Right renal cortex interstitium (tissue), 3 donors: ENCODE measurements around the gene PDK2. TPM values are rescaled to one million over a fixed set of nuclear protein-coding genes. Genes with fewer than 3 reads are reported as not detected.

Experiments used
- polyA plus RNA-seq, 3 donors: library from polyadenylated mRNA; unstranded; fragments of 120-200 nt; gene quantifications; one replicate each; pipeline ENCODE4 v1.2.1, GENCODE V29; 2013; ENCODE audit not compliant: insufficient read length in 3 of 3

Gene PDK2
- polyA plus RNA-seq, 3 donors = 118 to 135 (median 127) TPM

Other genes starting within 250 kb of the PDK2 start
- gene TAC4, start 247.3 kb upstream of the PDK2 start, polyA plus RNA-seq = under 1 TPM in 2 of 3 donors, not detected in 1; 0.22 to 0.40 TPM
- under 1 TPM; 0.28 to 0.61 (median 0.39) TPM for gene DLX4, start 126.2 kb upstream of the PDK2 start, polyA plus RNA-seq
- 1 to 10 TPM in 2 of 3 donors, under 1 TPM in 1; 0.64 to 2.0 (median 1.4) TPM for gene DLX3, start 100.1 kb upstream of the PDK2 start, polyA plus RNA-seq
- gene ITGA3, start 39.2 kb upstream of the PDK2 start, polyA plus RNA-seq = 100 to 1,000 TPM in 1 of 3 donors, 10 to 100 TPM in 2; 89.8 to 104 (median 95.0) TPM
- 10 to 100 TPM; 11.0 to 12.2 (median 12.1) TPM for gene SAMD14, start 34.8 kb downstream of the PDK2 start, polyA plus RNA-seq
- 10 to 100 TPM; 40.3 to 46.4 (median 44.3) TPM for gene PPP1R9B, start 55.3 kb downstream of the PDK2 start, polyA plus RNA-seq
- under 1 TPM; 0.62 to 0.85 (median 0.83) TPM for gene SGCA, start 70.7 kb downstream of the PDK2 start, polyA plus RNA-seq
- gene COL1A1, start 106.3 kb downstream of the PDK2 start, polyA plus RNA-seq = 100 to 1,000 TPM; 367 to 390 (median 375) TPM
- 1 to 10 TPM; 1.6 to 2.8 (median 1.9) TPM for gene TMEM92, start 179.1 kb downstream of the PDK2 start, polyA plus RNA-seq